GM12878 (cell line): ENCODE data around the gene TMEM208. TPM values are rescaled to one million over a fixed set of nuclear protein-coding genes. Genes with fewer than 3 reads are reported as not detected.

Source experiments
- BCL11A ChIP-seq: IDR thresholded peaks from 2 replicates; pipeline ENCODE4 v1.6.1; 2011; ENCODE audit warnings: low read depth, low read length
- BCL3 ChIP-seq: IDR thresholded peaks from 2 replicates; pipeline ENCODE4 v1.6.1; 2011; ENCODE audit warnings: borderline replicate concordance, low read depth, mild to moderate bottlenecking, moderate library complexity, low read length; ENCODE audit not compliant: insufficient read depth, poor library complexity, severe bottlenecking
- CBX3 ChIP-seq: fragments of 200-600 bp; sonication (generic); IDR thresholded peaks from 2 replicates; pipeline ENCODE4 v1.6.1; 2016; ENCODE audit warnings: low read depth, borderline replicate concordance
- CTCF ChIP-seq, 3 experiments: IDR thresholded peaks in 2 of 3; conservative IDR thresholded peaks in 1 of 3; 2 replicates each; pipeline ENCODE4 v1.5.1; 2011; ENCODE audit warnings: low read depth in 3 of 3, low read length in 3 of 3, mild to moderate bottlenecking in 3 of 3, control low read depth in 2 of 3, moderate library complexity in 2 of 3, inconsistent platforms in 1 of 3, mixed read lengths in 1 of 3; ENCODE audit not compliant: control insufficient read depth in 2 of 3, insufficient read depth in 1 of 3; ENCODE audit errors: extremely low read depth in 1 of 3
- FOXM1 ChIP-seq: IDR thresholded peaks from 2 replicates; pipeline ENCODE4 v1.6.1; 2012; ENCODE audit warnings: low read depth, mild to moderate bottlenecking, inconsistent platforms, low read length, moderate library complexity
- KAT2A ChIP-seq: conservative IDR thresholded peaks from 2 replicates; pipeline ENCODE4 v1.6.1; 2011; ENCODE audit warnings: low read depth, low read length; ENCODE audit not compliant: control insufficient read depth
- MAX ChIP-seq: IDR thresholded peaks from 2 replicates; pipeline ENCODE4 v1.6.1; 2012; ENCODE audit warnings: low read depth, low read length, improper control_type of control experiment
- MTA2 ChIP-seq: fragments of 450-650 bp; IDR thresholded peaks from 2 replicates; pipeline ENCODE4 v1.6.1; 2016; ENCODE audit warnings: low read depth, mild to moderate bottlenecking, moderate library complexity
- NFYA ChIP-seq: IDR thresholded peaks from 2 replicates; pipeline ENCODE4 v1.6.1; 2011; ENCODE audit warnings: low read depth, mild to moderate bottlenecking, low read length, improper control_type of control experiment, borderline replicate concordance
- NR2C2 ChIP-seq: IDR thresholded peaks from 2 replicates; pipeline ENCODE4 v1.6.1; 2011; ENCODE audit warnings: borderline replicate concordance, low read depth; ENCODE audit not compliant: control insufficient read depth, insufficient read length
- NR2F1 ChIP-seq: fragments of 450-650 bp; conservative IDR thresholded peaks from 2 replicates; pipeline ENCODE4 v1.6.1; 2017; ENCODE audit warnings: mild to moderate bottlenecking
- RB1 ChIP-seq: fragments of 450-650 bp; formaldehyde crosslinking; IDR thresholded peaks from 2 replicates; pipeline ENCODE4 v1.6.1; 2017; ENCODE audit warnings: mild to moderate bottlenecking, borderline replicate concordance
- RELA ChIP-seq: fragments of 450-650 bp; IDR thresholded peaks from 2 replicates; pipeline ENCODE4 v1.8.0; 2014; ENCODE audit warnings: borderline replicate concordance; ENCODE audit not compliant: partially characterized antibody
- RFX5 ChIP-seq: IDR thresholded peaks from 2 replicates; pipeline ENCODE4 v1.6.1; 2011; ENCODE audit warnings: low read depth, low read length, improper control_type of control experiment
- SREBF1 ChIP-seq: IDR thresholded peaks from 2 replicates; pipeline ENCODE4 v1.6.1; 2012; ENCODE audit warnings: mild to moderate bottlenecking, low read length
- SUPT20H ChIP-seq: IDR thresholded peaks from 2 replicates; pipeline ENCODE4 v1.6.1; 2011; ENCODE audit warnings: low read depth, mild to moderate bottlenecking, low read length, moderate library complexity, borderline replicate concordance; ENCODE audit not compliant: control insufficient read depth
- SUZ12 ChIP-seq: fragments of 200-600 bp; sonication (generic); IDR thresholded peaks from one replicate; pipeline ENCODE4 v1.6.1; 2018; ENCODE audit warnings: antibody characterized with exemption, mild to moderate bottlenecking; ENCODE audit not compliant: unreplicated experiment
- TCF7 ChIP-seq: IDR thresholded peaks from 2 replicates; pipeline ENCODE4 v1.6.1; 2014; ENCODE audit warnings: antibody characterized with exemption, borderline replicate concordance
- WRNIP1 ChIP-seq: IDR thresholded peaks from 2 replicates; pipeline ENCODE4 v1.6.1; 2011; ENCODE audit warnings: low read depth, low read length, improper control_type of control experiment, borderline replicate concordance
- YY1 ChIP-seq: IDR thresholded peaks from 2 replicates; pipeline ENCODE4 v1.6.1; 2011; ENCODE audit warnings: low read depth, mild to moderate bottlenecking, low read length
- ZNF274 ChIP-seq: IDR thresholded peaks from one replicate; pipeline ENCODE4 v1.8.0; 2011; ENCODE audit not compliant: insufficient read length, insufficient read depth
- ZNF384 ChIP-seq: IDR thresholded peaks from 2 replicates; pipeline ENCODE4 v1.6.1; 2012; ENCODE audit warnings: low read depth, mild to moderate bottlenecking, low read length, improper control_type of control experiment, borderline replicate concordance
- ZNF592 ChIP-seq: fragments of 450-650 bp; IDR thresholded peaks from 2 replicates; pipeline ENCODE4 v1.6.1; 2017; ENCODE audit warnings: mild to moderate bottlenecking, moderate library complexity
- polyA plus RNA-seq, 11 experiments: library from polyadenylated mRNA; depleted of rRNA in 4 of 11; unstranded in 6 of 11; stranded (reverse) in 5 of 11; fragments of >200 nt; fragmentation: Nextera tagmentation in 4 of 11; fragmentation: Illumina TruSeq in 1 of 11; extraction: Ambion mirVana in 4 of 11; extraction: Trizol in 1 of 11; gene quantifications; 1 replicate in 1 of 11; 2 replicates in 10 of 11; pipeline versions ENCODE4 v1.2.1 to v1.2.3, GENCODE V29; 2011 to 2016; ENCODE audit warnings: inconsistent platforms in 2 of 11, missing spikeins in 2 of 11, low read depth in 1 of 11
- total RNA-seq, 4 experiments: library from RNA; depleted of rRNA in 3 of 4; stranded (reverse); fragments of >200 nt in 3 of 4; fragmentation: Illumina TruSeq in 1 of 4; extraction: Trizol in 1 of 4; gene quantifications; 2 replicates each; pipeline versions ENCODE4 v1.2.1 to v1.2.3, GENCODE V29; 2013 to 2021

TMEM208 gene
- total and polyA plus RNA-seq, 10 of the 15 experiments (the other 5 are each of a cell fraction or from before 2014, with no cell fraction given): 34.1 to 244 (median 54.1) TPM

GRCh38 chr16:67226804-67227566, at the start of gene TMEM208 (continued):
- TF ChIP-seq ZNF592: no peak
- TF ChIP-seq NR2C2: no peak
- no peak for TF ChIP-seq ZNF274
- peak; percentile 91 for TF ChIP-seq RELA
- no peak for TF ChIP-seq MTA2
- peak; percentile 43; the same call in 1 of the 2 replicates for TF ChIP-seq NR2F1
- no peak for TF ChIP-seq BCL3
- peak; percentile 86 for TF ChIP-seq SREBF1
- TF ChIP-seq BCL11A: no peak
- no peak for TF ChIP-seq WRNIP1
- TF ChIP-seq SUPT20H: no peak
- TF ChIP-seq NFYA: no peak
- TF ChIP-seq ZNF384: 0 out of 2 replicates have a peak, but pooled peaks have one; percentile 9
- TF ChIP-seq CBX3: no peak
- TF ChIP-seq RB1: peak; percentile 66; the same call in 1 of the 2 replicates
- peak; percentile 66 for TF ChIP-seq MAX
- no peak for TF ChIP-seq SUZ12
- no peak for TF ChIP-seq RFX5
- TF ChIP-seq CTCF (IDR thresholded peaks at IDR 0.05 in 2 of 3, conservative IDR thresholded peaks at IDR 0.05 in 1 of 3; ENCODE audit: control insufficient read depth in 2 of 3, extremely low read depth in 1 of 3, insufficient read depth in 1 of 3, low read depth in 3 of 3, low read length in 3 of 3): peak; percentile 10 to 18 (median 14); a peak in 3 of 6 replicates
- TF ChIP-seq TCF7: no peak
- peak; percentile 94 for TF ChIP-seq YY1
- TF ChIP-seq KAT2A: no peak
- TF ChIP-seq FOXM1: no peak
